K562 (cell line): ENCODE measurements around the gene AP2S1. TPM values are rescaled to one million over a fixed set of nuclear protein-coding genes. Genes with fewer than 3 reads are reported as not detected.
A peak's percentile ranks its signal among the peaks of the same experiment; 100 is the strongest.

ENCODE experiments used
- DLX4 ChIP-seq: fragments of 250-450 bp; sonication (Bioruptor Pico); IDR thresholded peaks from 2 replicates; pipeline ENCODE4 v1.6.1; 2021; ENCODE audit warnings: mild to moderate bottlenecking
- ETV1 ChIP-seq: fragments of 450-650 bp; conservative IDR thresholded peaks from 2 replicates; pipeline ENCODE4 v1.6.1; 2016; ENCODE audit warnings: missing genetic modification characterization, control low read depth, low read depth, missing compliant biosample characterization
- GABPA ChIP-seq: fragments of 200-800 bp; sonication (Bioruptor generic); conservative IDR thresholded peaks from 2 replicates; pipeline ENCODE4 v1.6.1; 2016; ENCODE audit warnings: low read depth, missing genetic modification characterization, missing compliant biosample characterization
- NFIC ChIP-seq: fragments of 450-650 bp; IDR thresholded peaks from 2 replicates; pipeline ENCODE4 v1.6.1; 2017; ENCODE audit warnings: mild to moderate bottlenecking, inconsistent platforms
- PKNOX1 ChIP-seq: fragments of 450-650 bp; IDR thresholded peaks from 2 replicates; pipeline ENCODE4 v1.6.1; 2016
- RNF2 ChIP-seq: sonication (generic); IDR thresholded peaks from 2 replicates; pipeline ENCODE4 v1.6.1; 2016
- SAP30 ChIP-seq: fragments of 200-600 bp; sonication (generic); IDR thresholded peaks from 2 replicates; pipeline ENCODE4 v1.6.1; 2012; ENCODE audit warnings: borderline replicate concordance, low read depth, mild to moderate bottlenecking, moderate library complexity, low read length, control low read depth, inconsistent platforms; ENCODE audit not compliant: insufficient read depth, poor library complexity, severe bottlenecking
- ZC3H4 ChIP-seq: sonication (generic); formaldehyde crosslinking; IDR thresholded peaks from 2 replicates; pipeline ENCODE4 v1.9.0; 2021; ENCODE audit warnings: missing genetic modification reagents, borderline replicate concordance
- ZNF263 ChIP-seq: sonication (generic); formaldehyde crosslinking; IDR thresholded peaks from 2 replicates; pipeline ENCODE4 v1.8.0; 2022; ENCODE audit warnings: mild to moderate bottlenecking, missing genetic modification reagents, borderline replicate concordance
- polyA plus RNA-seq, 8 experiments: library from polyadenylated mRNA; depleted of rRNA in 4 of 8; stranded (reverse) in 5 of 8; unstranded in 3 of 8; fragments of >200 nt; fragmentation: Nextera tagmentation in 2 of 8; fragmentation: Illumina TruSeq in 1 of 8; extraction: Ambion mirVana in 2 of 8; extraction: Trizol in 1 of 8; gene quantifications; 2 replicates each; pipeline versions ENCODE4 v1.2.1 to v1.2.3, GENCODE V29; 2011 to 2014; ENCODE audit warnings: inconsistent platforms in 1 of 8, missing spikeins in 1 of 8
- total RNA-seq, 7 experiments: library from RNA; depleted of rRNA in 6 of 7; stranded (reverse); fragments of >200 nt in 6 of 7; fragmentation: Illumina TruSeq in 2 of 7; extraction: Trizol in 2 of 7; gene quantifications; 2 replicates each; pipeline versions ENCODE4 v1.2.1 to v1.2.3, GENCODE V29; 2011 to 2021; ENCODE audit warnings: low replicate concordance in 1 of 7
- TF ChIP-seq, protein P1 (sequence below), 2 experiments: IDR thresholded peaks in 1 of 2; conservative IDR thresholded peaks in 1 of 2; 2 replicates each; pipeline ENCODE4 v1.6.1; 2016; ENCODE audit warnings: low read depth in 2 of 2, mild to moderate bottlenecking in 1 of 2, missing compliant biosample characterization in 1 of 2, missing genetic modification characterization in 1 of 2, moderate library complexity in 1 of 2
- TF ChIP-seq, protein P2 (sequence below): fragments of 450-650 bp; IDR thresholded peaks from 2 replicates; pipeline ENCODE4 v1.6.1; 2016; ENCODE audit warnings: mild to moderate bottlenecking, moderate library complexity

Gene AP2S1
- total and polyA plus RNA-seq, 9 of the 15 experiments (the other 6 are each of a cell fraction or from before 2014, with no cell fraction given): 32.4 to 294 (median 136) TPM

- TF ChIP-seq, protein P1, sequence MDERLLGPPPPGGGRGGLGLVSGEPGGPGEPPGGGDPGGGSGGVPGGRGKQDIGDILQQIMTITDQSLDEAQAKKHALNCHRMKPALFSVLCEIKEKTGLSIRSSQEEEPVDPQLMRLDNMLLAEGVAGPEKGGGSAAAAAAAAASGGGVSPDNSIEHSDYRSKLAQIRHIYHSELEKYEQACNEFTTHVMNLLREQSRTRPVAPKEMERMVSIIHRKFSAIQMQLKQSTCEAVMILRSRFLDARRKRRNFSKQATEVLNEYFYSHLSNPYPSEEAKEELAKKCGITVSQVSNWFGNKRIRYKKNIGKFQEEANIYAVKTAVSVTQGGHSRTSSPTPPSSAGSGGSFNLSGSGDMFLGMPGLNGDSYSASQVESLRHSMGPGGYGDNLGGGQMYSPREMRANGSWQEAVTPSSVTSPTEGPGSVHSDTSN (CRISPR knock-in tag; IDR thresholded peaks at IDR 0.05; ENCODE audit: low read depth): no peak
- TF ChIP-seq, protein P1 (tag; conservative IDR thresholded peaks at IDR 0.05; ENCODE audit: low read depth): 0 out of 2 replicates have a peak, but pooled peaks have one; percentile 23
- peak; percentile 72 for TF ChIP-seq GABPA
- TF ChIP-seq RNF2: peak; percentile 79; the same call in 1 of the 2 replicates
- TF ChIP-seq NFIC: peak; percentile 96
- peak; percentile 48 for TF ChIP-seq SAP30
- no peak for TF ChIP-seq DLX4 (CRISPR knock-in tag)
- TF ChIP-seq ZC3H4 (CRISPR knock-in tag): no peak
- TF ChIP-seq PKNOX1: peak; percentile 22; the same call in 1 of the 2 replicates
- peak; percentile 58; the same call in 1 of the 2 replicates for TF ChIP-seq ZNF263
- peak; percentile 89 for TF ChIP-seq ETV1 (tag)
- TF ChIP-seq, protein P2, sequence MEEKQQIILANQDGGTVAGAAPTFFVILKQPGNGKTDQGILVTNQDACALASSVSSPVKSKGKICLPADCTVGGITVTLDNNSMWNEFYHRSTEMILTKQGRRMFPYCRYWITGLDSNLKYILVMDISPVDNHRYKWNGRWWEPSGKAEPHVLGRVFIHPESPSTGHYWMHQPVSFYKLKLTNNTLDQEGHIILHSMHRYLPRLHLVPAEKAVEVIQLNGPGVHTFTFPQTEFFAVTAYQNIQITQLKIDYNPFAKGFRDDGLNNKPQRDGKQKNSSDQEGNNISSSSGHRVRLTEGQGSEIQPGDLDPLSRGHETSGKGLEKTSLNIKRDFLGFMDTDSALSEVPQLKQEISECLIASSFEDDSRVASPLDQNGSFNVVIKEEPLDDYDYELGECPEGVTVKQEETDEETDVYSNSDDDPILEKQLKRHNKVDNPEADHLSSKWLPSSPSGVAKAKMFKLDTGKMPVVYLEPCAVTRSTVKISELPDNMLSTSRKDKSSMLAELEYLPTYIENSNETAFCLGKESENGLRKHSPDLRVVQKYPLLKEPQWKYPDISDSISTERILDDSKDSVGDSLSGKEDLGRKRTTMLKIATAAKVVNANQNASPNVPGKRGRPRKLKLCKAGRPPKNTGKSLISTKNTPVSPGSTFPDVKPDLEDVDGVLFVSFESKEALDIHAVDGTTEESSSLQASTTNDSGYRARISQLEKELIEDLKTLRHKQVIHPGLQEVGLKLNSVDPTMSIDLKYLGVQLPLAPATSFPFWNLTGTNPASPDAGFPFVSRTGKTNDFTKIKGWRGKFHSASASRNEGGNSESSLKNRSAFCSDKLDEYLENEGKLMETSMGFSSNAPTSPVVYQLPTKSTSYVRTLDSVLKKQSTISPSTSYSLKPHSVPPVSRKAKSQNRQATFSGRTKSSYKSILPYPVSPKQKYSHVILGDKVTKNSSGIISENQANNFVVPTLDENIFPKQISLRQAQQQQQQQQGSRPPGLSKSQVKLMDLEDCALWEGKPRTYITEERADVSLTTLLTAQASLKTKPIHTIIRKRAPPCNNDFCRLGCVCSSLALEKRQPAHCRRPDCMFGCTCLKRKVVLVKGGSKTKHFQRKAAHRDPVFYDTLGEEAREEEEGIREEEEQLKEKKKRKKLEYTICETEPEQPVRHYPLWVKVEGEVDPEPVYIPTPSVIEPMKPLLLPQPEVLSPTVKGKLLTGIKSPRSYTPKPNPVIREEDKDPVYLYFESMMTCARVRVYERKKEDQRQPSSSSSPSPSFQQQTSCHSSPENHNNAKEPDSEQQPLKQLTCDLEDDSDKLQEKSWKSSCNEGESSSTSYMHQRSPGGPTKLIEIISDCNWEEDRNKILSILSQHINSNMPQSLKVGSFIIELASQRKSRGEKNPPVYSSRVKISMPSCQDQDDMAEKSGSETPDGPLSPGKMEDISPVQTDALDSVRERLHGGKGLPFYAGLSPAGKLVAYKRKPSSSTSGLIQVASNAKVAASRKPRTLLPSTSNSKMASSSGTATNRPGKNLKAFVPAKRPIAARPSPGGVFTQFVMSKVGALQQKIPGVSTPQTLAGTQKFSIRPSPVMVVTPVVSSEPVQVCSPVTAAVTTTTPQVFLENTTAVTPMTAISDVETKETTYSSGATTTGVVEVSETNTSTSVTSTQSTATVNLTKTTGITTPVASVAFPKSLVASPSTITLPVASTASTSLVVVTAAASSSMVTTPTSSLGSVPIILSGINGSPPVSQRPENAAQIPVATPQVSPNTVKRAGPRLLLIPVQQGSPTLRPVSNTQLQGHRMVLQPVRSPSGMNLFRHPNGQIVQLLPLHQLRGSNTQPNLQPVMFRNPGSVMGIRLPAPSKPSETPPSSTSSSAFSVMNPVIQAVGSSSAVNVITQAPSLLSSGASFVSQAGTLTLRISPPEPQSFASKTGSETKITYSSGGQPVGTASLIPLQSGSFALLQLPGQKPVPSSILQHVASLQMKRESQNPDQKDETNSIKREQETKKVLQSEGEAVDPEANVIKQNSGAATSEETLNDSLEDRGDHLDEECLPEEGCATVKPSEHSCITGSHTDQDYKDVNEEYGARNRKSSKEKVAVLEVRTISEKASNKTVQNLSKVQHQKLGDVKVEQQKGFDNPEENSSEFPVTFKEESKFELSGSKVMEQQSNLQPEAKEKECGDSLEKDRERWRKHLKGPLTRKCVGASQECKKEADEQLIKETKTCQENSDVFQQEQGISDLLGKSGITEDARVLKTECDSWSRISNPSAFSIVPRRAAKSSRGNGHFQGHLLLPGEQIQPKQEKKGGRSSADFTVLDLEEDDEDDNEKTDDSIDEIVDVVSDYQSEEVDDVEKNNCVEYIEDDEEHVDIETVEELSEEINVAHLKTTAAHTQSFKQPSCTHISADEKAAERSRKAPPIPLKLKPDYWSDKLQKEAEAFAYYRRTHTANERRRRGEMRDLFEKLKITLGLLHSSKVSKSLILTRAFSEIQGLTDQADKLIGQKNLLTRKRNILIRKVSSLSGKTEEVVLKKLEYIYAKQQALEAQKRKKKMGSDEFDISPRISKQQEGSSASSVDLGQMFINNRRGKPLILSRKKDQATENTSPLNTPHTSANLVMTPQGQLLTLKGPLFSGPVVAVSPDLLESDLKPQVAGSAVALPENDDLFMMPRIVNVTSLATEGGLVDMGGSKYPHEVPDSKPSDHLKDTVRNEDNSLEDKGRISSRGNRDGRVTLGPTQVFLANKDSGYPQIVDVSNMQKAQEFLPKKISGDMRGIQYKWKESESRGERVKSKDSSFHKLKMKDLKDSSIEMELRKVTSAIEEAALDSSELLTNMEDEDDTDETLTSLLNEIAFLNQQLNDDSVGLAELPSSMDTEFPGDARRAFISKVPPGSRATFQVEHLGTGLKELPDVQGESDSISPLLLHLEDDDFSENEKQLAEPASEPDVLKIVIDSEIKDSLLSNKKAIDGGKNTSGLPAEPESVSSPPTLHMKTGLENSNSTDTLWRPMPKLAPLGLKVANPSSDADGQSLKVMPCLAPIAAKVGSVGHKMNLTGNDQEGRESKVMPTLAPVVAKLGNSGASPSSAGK: peak; percentile 99
These were observed 9.0 kb upstream of the AP2S1 start (continued) for GRCh38 chr19:46859637-46860124.
